Embryonic facial prominence (tissue), 1 donor: ENCODE results near the gene DDX10.
"Not testable (repeated sequence)": the region's sequence is repeated elsewhere in the genome, so short reads cannot be mapped to it uniquely, and the experiment has no call there.

Experiments
- DNase-seq: peaks from one replicate; pipeline ENCODE4 v3.0.0-alpha.2; 2016; ENCODE audit errors: extremely low spot score

The DDX10 gene

DNA sequence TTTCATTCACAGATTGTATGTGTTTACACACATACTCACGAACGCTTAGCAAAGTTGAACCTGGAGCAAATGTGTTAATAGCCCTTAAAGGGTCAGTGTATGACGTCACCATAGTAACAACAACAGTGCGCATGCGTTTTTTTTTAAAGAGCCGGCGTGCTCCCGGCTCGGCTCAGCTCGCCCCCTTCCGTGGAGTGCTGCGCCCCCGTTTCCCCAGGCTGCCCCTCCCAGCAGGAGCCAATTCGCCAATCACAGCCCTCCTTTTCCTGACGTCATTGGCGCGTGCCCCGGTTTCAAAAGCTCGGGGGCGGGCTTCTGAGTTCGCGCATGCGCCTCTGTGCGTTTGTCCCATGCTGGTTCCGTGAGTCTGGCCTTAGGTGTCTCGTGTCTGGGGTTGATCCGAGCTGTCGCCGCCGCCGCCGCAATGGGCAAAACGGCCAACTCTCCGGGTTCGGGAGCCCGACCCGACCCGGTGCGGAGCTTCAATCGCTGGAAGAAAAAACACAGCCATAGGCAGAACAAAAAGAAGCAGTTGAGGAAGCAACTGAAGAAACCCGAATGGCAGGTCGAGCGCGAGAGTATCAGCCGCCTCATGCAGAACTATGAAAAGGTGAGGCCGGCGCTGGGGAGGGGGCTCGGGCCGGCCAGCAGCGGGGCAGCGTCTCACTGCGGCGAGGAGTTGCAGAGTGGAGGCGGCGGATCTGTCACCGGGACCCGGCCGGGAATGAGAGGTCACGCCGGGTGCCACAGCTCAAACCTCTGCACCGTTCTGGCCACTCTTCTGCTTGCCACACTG is at the start of gene DDX10:
DDX10 (plus strand) TSS at position 340 of the 796 bp plus-strand sequence; CDS start at position 425, 85 bp downstream.
- peak; percentile 98 for DNase-seq

- no peak for DNase-seq
Observed at GRCh38 chr11:108616549-108616948, 48.3 kb upstream of the DDX10 start.

DNA sequence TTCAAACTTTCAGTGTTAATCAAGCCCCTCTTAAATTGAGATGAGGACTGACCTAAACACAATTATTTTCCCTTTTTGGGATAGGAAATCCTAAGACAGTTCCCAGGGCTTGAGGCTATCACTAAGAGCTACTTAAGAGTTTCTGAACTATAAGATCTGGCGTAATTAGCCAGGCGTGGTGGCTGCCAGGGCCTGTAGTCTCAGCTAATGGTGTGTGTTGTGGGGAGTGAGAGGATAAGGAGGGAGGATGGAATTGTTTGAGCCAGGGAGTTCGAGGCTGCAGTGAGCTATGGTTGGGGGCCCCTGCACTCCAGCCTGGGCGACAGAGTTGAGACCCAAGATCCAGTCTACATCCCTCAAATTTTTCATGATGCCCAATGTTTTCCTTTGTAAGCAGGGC is 47.8 kb upstream of the DDX10 start:
- DNase-seq: no peak

- no peak for DNase-seq
Observed at GRCh38 chr11:108618529-108618928, 46.3 kb upstream of the DDX10 start.

GRCh38 chr11:108620958-108621772 is 43.7 kb upstream of the DDX10 start:
- no peak for DNase-seq

- DNase-seq: no peak
Observed at GRCh38 chr11:108622341-108622740, 42.5 kb upstream of the DDX10 start.

DNA sequence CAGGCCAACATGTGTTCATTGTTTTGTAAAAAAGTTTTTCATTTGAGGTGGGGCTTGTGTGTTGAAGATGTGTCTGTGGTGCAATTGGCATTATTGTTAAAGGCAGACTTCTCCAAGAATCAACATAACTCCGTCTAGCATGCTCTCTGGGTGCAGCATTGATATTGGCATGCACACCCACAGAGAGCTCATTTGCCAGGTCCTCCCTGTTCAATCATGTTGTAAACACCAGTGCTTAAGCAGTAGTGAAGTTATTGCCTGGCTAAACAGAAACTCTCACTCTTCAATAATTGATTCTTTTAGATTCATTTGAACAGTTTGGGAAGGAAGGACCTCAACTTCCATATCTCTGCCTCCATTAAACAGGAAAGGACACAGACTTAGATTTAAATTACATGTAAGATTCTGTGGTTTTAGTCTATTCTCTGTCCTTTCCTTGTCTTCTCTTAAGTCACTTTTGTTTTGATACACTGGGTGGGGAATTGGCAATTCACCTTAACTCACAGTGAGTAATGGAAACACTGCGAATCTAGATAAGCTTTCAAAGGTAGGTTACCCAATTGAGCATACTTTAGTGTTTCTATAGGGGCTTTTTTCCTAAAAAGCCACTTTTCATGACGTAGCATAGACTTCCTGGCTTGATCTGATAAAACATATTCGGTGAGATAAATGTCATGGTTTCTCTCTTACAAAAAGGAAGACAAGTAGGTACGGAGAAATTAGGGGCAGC is 40.5 kb upstream of the DDX10 start:
- no peak for DNase-seq

DNA sequence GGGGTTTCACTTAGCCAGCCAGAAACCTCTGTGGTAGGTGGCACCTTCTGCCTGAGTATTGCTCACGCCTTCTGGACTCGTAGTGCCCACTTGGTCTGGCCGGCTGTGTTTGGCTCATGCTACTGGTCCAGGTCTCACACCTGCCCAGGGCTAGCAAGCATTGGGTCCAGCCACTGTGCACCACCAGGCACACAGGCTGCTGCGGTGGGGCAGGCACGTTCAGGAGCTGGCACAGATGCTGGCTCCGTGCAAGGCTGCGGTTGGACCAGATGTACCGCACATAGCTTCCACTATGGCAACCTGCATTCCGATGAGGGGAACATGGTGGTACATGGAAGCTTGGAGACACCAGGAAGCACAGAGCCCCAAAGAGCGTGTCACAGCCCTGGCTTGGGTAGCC is 36.5 kb upstream of the DDX10 start:
- no peak for DNase-seq

- DNase-seq: no peak
Observed at GRCh38 chr11:108628812-108629211, 36.1 kb upstream of the DDX10 start.

- no peak for DNase-seq
Observed at GRCh38 chr11:108629274-108629673, 35.6 kb upstream of the DDX10 start.

- DNase-seq: peak; percentile 51
Observed at GRCh38 chr11:108632041-108632704, 32.7 kb upstream of the DDX10 start.

DNA sequence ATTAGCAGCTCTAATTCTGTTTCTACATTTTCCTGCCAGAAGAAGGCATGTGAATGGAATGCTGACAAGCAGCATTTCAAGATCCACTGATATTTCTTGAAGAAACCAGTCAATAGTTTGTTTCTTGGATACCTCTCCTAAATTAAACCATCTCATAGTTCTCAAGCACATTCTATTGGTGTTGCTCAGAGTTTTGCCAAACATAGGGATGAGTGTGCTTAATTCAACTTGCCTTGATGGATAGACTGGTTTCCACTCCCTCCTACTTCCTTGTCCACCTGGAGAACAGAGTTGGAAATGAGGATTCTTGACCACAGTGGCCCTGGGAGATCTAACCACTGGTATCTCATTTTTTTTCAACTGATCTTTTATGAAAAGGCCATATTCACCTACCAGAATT is 29.8 kb upstream of the DDX10 start:
- DNase-seq: no peak

DNA sequence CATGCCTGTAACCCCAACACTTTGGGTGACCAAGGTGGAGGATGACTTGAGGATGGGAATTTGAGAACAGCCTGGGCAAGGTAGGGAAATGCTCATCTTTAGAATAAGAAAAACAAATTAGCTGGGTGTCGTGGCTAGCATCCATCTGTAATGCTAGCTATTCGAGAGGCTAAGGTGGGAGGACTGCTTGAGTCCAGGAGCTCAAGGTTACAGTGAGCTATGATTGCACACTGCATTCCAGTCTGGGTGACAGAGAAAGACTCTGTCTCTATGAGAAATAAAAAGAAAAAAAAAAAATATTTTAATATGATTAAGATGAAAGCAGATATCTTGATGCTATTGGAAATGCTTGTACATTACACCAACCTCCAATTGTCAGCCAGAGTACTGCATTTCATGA is 28.6 kb upstream of the DDX10 start:
- DNase-seq: no peak

GRCh38 chr11:108639146-108639545 is 25.7 kb upstream of the DDX10 start:
- no peak for DNase-seq

DNA sequence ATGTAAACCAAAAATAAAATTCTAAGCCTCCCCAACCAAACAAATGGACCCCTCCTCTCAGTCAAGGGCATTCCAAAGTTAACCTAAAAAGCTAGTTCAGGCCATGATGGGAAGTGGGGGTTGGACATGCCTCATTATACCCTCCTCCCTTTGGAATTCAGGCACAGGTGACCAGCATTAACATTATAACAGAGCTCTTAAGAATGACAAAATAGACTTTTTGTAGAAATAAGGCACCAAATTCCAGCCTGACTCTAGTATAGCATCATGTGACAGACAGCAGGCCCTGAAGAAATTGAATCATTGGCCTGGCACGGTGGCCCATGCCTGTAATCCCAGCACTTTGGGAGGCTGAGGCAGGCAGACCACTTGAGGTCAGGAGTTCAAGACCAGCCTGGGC is 23.1 kb upstream of the DDX10 start:
- not testable (repeated sequence) for DNase-seq

DNA sequence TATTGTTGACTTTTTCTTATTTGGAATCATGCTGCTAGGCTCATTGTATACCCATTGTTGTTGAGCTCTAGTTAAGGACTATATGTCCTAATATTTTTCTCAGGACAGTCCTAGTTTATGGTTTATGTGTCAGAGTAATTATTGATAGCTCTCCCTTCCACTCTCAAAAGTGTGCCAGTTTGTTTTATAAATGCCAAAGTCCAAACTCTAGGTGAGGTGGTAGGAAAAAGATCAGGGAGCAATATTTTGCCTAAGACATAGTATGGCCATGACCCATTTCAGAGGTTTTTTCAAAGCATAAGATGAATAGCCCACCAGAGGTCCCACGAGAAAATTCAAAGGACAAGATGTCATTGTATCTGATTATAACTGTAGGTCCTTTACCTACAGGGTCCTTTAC is 20.9 kb upstream of the DDX10 start:
- no peak for DNase-seq

GRCh38 chr11:108645970-108646369 is 18.9 kb upstream of the DDX10 start:
- no peak for DNase-seq

DNA sequence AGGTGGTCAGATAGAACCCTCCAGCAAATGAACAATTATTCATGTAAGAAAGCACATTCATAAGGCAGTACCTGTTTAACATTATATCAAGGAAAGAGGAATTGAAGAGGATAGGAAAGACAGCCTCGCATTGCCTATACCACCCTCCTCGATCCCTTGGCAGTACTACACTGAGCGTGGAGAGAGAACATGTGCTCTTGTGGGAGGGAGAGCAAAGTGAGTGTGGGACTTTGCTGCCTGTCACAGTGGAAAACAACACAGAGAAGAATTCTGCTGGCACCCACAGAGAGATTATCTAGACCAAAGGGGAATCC is 17.5 kb upstream of the DDX10 start:
- no peak for DNase-seq

GRCh38 chr11:108647701-108648527 is 17.0 kb upstream of the DDX10 start:
- DNase-seq: peak; percentile 64

GRCh38 chr11:108648528-108648885 is 16.4 kb upstream of the DDX10 start:
- DNase-seq: no peak

DNA sequence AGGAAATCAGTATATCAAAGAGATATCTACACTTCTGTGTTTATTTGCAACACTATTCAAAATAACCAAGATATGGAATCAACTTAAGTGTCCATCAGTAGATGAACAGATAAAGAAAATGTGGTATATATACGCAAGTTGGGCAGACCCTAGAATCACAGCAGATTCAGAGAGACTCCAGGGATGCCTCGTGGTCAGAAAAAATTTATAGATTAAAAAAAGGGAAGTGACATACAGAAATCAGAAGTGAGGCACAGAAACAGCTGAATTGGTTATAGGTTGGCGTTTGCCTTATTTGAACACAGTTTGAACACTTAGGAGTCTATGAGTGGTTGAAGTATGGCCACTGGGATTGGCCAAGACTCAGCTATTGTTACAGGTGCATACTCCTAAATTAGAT is 10.8 kb upstream of the DDX10 start:
- DNase-seq: not testable (repeated sequence)
